ENCODE measurements around the gene SKP1.
"Not testable (repeated sequence)": the region's sequence is repeated elsewhere in the genome, so short reads cannot be mapped to it uniquely, and the experiment has no call there.

The SKP1 gene

GRCh38 chr5:134176511-134177368, at the start of gene SKP1:
Gene SKP1 (minus strand): TSS chr5:134176950. CDS start chr5:134174022, 2,928 bp downstream.
- peak in 53 of 56 donors; percentile 18 to 91 (median 79) for DNase-seq

DNA sequence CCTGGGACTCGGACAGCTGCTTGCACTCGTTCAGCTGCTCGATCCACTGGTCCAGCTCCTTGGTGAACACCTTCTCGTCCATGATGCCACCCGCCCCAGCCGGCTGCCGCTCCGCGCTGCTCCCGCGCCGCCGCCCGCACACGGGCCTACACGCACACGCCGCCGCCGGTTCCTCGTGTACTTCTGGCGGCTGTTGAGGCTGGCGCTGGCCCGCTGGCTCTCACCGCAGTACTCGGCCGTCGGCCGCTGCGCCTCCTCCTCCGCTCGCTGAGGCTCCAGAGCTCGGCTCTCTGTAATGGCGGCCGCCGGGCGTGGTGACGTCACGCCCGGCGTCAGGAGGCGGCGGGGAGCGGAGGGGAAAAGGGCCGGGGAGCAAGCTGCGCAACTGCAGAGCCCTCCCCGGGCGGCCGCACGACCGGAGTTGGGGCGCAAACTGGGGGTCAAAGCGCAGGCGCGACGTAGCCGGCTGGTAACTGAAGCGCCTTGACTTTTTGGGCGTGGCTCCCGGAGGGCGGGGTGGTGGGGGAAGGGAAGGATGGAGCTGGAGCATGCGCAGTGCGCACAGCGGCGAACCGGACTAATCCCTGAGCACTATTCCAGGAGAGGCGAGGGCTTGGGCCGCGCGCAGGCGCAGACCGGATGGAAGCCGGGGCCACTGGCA, 49.2 kb upstream of the SKP1 start, which contains the start of gene PPP2CA:
Gene PPP2CA, minus strand, starts transcription at position 294 of the 661 bp plus-strand sequence. Its CDS starts 212 bp downstream, at position 82.
- peak; percentile 80 to 100 (median 99) for DNase-seq

DNA sequence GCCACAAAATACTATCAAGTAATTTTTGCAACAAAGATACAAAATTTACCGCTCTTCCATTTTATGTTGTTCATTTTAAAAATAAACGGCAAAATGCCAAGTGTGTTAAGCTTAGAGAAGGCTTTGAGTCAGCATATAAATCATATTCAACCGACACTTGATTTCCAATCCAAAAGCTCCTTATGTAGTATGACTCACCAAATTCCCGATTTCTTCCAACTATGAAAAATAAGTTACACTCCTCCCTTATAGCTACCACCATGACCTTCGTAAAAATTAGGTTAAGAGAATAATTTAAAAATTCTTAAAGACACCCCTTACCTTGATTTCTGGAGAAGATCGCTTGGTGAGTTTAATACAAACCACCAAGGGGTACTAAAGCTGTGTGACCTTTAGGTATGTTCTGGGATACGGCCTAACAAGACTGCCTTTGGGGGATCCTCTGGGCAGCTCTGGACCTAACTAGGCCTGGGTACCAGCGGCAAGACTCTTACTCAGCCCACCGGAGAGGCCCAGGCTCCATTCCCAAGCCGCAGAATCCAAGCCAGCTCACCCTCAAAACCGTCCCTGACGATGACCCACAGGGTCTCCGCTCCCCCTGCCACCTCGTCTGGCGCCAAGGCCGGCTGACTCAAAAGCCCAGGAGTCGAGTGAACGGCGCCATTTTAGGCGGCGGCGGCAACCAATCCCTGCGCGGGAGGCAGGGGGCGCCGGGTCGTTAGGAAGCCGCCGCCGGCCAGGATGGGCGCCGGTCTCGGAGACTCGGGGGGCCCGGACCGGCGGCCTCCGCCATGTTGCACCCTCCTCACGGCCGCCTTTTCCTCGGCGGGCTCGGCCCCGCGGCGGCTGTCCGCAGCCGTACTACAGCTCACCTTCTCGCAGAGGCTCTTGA, 48.4 kb upstream of the SKP1 start:
- peak in 37 of 56 donors; percentile 27 to 74 (median 54) for DNase-seq

- DNase-seq: no peak
Observed at GRCh38 chr5:134223406-134224248, 46.9 kb upstream of the SKP1 start.

DNA sequence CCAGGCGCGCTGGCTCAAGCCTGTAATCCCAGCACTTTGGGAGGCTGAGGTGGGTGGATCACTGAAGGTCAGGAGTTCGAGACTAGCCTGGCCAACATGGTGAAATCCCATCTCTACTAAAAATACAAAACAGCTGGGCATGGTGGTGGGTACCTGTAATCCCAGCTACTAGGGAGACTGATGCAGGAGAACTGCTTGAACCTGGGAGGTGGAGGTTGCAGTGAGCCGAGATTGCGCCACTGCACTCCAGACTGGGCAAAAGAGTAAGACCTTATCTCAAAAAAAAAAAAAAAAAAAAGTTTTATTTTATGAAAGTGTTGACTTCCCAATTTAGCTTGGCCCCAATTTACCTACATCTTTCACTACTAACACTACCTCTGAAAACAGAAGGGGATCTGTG, 44.9 kb upstream of the SKP1 start:
- not testable (repeated sequence) for DNase-seq

- DNase-seq: no peak
Observed at GRCh38 chr5:134215757-134216156, 39.0 kb upstream of the SKP1 start.

DNA sequence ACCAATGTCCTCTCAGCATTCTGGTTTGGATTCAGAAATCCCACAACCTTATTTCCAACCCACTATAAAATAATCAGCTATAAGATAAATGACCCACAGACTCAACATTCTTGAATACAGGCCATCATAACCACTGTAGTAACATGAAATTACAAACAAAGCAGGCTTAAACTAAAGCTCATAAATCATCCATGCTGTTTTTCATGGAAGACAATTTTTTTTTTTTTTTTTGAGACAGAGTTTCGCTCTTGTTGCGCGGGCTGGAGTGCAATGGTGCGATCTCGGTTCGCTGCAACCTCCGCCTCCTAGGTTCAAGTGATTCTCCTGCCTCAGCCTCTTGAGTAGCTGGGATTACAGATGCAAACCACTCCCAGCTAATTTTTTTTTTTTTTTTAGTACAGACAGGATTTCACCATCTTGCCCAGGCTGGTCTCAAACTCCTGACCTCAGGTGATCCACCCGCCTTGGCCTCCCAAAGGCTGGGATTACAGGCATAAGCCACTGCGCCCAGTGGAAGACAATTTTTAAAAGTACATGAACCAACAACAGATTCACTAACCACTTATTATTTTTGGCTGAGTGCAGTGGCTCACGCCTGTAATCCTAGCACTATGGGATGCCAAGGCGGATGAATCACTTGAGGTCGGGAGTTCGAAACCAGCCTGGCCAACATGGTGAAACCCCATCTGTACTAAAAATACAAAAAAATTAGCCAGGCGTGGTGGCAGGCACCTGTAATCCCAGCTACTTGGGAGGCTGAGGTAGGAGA, 34.7 kb upstream of the SKP1 start:
- not testable (repeated sequence) for DNase-seq

DNA sequence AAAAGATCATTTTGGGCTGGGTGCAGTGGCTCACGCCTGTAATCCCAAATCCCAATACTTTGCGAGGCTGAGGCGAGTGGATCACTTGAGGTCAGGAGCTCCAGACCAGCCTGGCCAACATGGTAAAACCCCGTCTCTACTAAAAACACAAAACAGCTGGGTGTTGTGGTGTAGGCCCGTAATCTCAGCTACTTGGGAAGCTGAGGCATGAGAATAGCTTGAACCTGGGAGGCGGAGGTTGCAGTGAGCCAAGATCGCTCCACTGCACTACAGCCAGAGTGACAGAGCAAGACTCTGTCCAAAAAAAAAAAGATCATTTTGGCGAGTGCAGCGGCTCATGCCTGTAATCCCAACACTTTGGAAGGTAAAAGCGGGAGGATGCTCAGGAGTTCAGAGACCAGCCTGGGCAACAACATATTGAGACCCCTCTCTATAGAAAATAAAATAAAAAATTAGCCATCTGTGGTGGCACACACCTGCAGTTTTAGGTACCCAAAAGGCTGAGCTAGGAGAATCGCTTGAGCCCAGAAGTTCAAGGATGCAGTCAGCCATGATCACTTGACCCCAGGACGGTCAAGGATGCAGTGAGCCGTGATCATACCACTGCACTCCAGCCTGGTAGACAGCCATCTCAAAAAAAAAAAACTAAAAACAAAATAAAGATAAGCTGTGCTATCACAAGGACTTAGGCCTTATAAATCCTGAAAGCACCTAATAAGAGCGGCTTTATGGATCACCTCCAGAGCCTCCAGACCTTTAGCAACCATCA, 32.9 kb upstream of the SKP1 start:
- DNase-seq: no peak

GRCh38 chr5:134207696-134208095, 30.9 kb upstream of the SKP1 start:
- DNase-seq: no peak

GRCh38 chr5:134206627-134207160, 29.9 kb upstream of the SKP1 start:
- no peak for DNase-seq

GRCh38 chr5:134204575-134204974, 27.8 kb upstream of the SKP1 start:
- no peak for DNase-seq

DNA sequence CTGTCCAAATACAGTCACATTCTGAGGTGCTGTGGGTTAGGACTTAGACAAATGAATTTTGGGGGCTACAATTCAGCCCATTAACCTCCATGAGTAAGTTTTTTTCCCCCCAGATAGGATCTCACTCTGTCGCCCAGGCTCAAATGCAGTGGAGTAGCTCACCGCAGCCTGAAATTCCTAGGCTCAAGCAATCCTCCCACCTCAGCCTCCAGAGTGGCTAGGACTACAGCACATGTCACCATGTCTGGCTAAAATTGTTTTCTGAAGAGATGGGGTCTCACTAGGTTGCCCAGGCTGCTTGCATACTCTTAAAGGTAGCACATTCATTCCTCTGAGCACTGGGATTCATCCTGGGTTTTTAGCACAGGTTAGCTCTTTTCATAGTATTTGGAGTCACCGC, 26.9 kb upstream of the SKP1 start:
- DNase-seq: no peak

- no peak for DNase-seq
Observed at GRCh38 chr5:134195666-134196065, 18.9 kb upstream of the SKP1 start.

DNA sequence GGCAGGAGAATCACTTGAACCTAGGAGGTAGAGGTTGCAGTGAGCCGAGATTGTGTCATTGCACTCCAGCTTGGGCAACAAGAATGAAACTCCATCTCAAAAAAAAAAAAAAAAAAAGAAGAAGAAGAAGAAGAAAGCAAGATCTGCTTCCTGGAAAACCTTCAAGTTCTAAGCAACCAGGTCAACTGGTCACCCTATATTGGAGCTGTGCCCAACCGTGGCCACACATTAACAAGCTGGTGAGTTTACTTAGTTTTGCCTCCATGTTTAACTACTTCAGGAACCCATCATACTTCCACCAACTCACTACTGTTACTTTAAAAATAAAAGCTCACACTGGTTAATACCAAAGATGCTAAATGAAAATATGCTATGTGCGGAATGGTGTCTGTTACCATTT, 12.3 kb upstream of the SKP1 start:
- DNase-seq: no peak

- no peak for DNase-seq
Observed at GRCh38 chr5:134188092-134188491, 11.3 kb upstream of the SKP1 start.

- DNase-seq: peak in 48 of 56 donors; percentile 6 to 77 (median 40)
Observed at GRCh38 chr5:134184155-134185135, 7.7 kb upstream of the SKP1 start.

DNA sequence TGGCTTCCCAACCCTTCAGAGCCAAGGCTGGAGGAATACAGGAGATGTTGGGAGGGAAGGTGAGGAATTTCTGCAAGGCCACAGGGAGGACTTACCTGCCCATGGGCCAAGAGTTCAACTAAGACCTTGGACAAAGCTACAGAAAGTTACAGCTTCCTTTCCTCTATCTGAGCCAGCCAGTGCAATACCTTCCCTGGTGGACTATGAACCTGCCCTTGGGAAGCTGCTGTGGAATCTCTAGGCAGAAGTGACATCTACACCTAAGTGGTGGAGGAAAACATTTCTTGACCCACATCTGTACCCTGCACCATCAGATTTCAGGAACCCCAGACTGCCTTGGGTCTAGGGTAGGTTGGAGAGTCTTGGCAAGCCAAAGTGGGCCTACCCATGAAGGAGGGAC, 6.7 kb upstream of the SKP1 start:
- DNase-seq: no peak

- DNase-seq: no peak
Observed at GRCh38 chr5:134178096-134178419, 1.3 kb upstream of the SKP1 start.
